ENCODE measurements around the gene MAP1LC3A. TPM values are rescaled to one million over a fixed set of nuclear protein-coding genes. Genes with fewer than 3 reads are reported as not detected.

MAP1LC3A gene
- total and polyA plus RNA-seq, 4 donors = 30.1 to 67.6 (median 37.8) TPM

GRCh38 chr20:34536798-34537394, 21.6 kb upstream of the MAP1LC3A start:
- peaks cover 0 to 2% (median 0%) of the 10 kb centered on the region in 4 donors for H3K9me3 ChIP-seq (ENCODE audit: control insufficient read depth in 4 of 4, insufficient read depth in 3 of 4, low read length in 3 of 4)
- 78 to 84% methylated on average over 8 to 10 of the region's 10 CpGs for WGBS, 2 donors
- H3K9ac ChIP-seq (ENCODE audit: insufficient read depth in 1 of 2, low read length in 2 of 2) = no peak overlapping the region
- H3K4me1 ChIP-seq (ENCODE audit: control insufficient read depth in 5 of 5, insufficient read depth in 5 of 5, low read length in 5 of 5) = no peaks in the 10 kb centered on the region
- DNase-seq = peak in 1 of 3 donors; percentile 19
- H3K27me3 ChIP-seq (ENCODE audit: control insufficient read depth in 3 of 3, insufficient read depth in 3 of 3, low read length in 2 of 3) = no peaks in the 10 kb centered on the region
- TF ChIP-seq CTCF (IDR thresholded peaks at IDR 0.05; ENCODE audit: control extremely low read depth, extremely low read depth) = no peak
- no peak overlapping the region for H3K27ac ChIP-seq (ENCODE audit: low read depth in 1 of 2, low read length in 1 of 2)
- no peak for ATAC-seq (ENCODE audit: insufficient read depth, low FRiP score)
- no peak overlapping the region for H3K4me3 ChIP-seq
- peaks cover 7 to 58% (median 37%) of the 10 kb centered on the region in 4 donors for H3K36me3 ChIP-seq (ENCODE audit: control insufficient read depth in 4 of 4, insufficient read depth in 4 of 4, low read length in 4 of 4)

- no peak overlapping the region for H3K9ac ChIP-seq (ENCODE audit: insufficient read depth in 1 of 2, low read length in 2 of 2)
- peaks cover 7 to 62% (median 36%) of the 10 kb centered on the region in 4 donors for H3K36me3 ChIP-seq (ENCODE audit: control insufficient read depth in 4 of 4, insufficient read depth in 4 of 4, low read length in 4 of 4)
- ATAC-seq (ENCODE audit: insufficient read depth, low FRiP score) (no peak), DNase-seq (no peak)
- no peak for TF ChIP-seq CTCF (IDR thresholded peaks at IDR 0.05; ENCODE audit: control extremely low read depth, extremely low read depth)
- peaks cover 0 to 2% (median 0%) of the 10 kb centered on the region in 4 donors for H3K9me3 ChIP-seq (ENCODE audit: control insufficient read depth in 4 of 4, insufficient read depth in 3 of 4, low read length in 3 of 4)
- no peak overlapping the region for H3K4me3 ChIP-seq
- 92 to 94% methylated on average over 8 of the region's 8 CpGs for WGBS, 2 donors
- no peaks in the 10 kb centered on the region for H3K4me1 ChIP-seq (ENCODE audit: control insufficient read depth in 5 of 5, insufficient read depth in 5 of 5, low read length in 5 of 5)
- no peaks in the 10 kb centered on the region for H3K27me3 ChIP-seq (ENCODE audit: control insufficient read depth in 3 of 3, insufficient read depth in 3 of 3, low read length in 2 of 3)
- no peak overlapping the region for H3K27ac ChIP-seq (ENCODE audit: low read depth in 1 of 2, low read length in 1 of 2)
These were observed 20.9 kb upstream of the MAP1LC3A start for GRCh38 chr20:34537651-34538050.

- peak; percentile 52 for TF ChIP-seq CTCF (IDR thresholded peaks at IDR 0.05; ENCODE audit: control extremely low read depth, extremely low read depth)
- DNase-seq (peak in 1 of 3 donors; percentile 22), ATAC-seq (ENCODE audit: insufficient read depth, low FRiP score) (no peak)
- no peak overlapping the region for H3K27ac ChIP-seq (ENCODE audit: low read depth in 1 of 2, low read length in 1 of 2)
- no peak overlapping the region for H3K4me3 ChIP-seq
- H3K27me3 ChIP-seq (ENCODE audit: control insufficient read depth in 3 of 3, insufficient read depth in 3 of 3, low read length in 2 of 3) = no peaks in the 10 kb centered on the region
- peaks cover 7 to 59% (median 32%) of the 10 kb centered on the region in 4 donors for H3K36me3 ChIP-seq (ENCODE audit: control insufficient read depth in 4 of 4, insufficient read depth in 4 of 4, low read length in 4 of 4)
- 39 to 43% methylated on average over 5 of the region's 5 CpGs for WGBS, 2 donors
- H3K9me3 ChIP-seq (ENCODE audit: control insufficient read depth in 4 of 4, insufficient read depth in 3 of 4, low read length in 3 of 4) = peaks cover 0 to 2% (median 0%) of the 10 kb centered on the region in 4 donors
- peaks cover 0 to 4% (median 0%) of the 10 kb centered on the region in 5 donors for H3K4me1 ChIP-seq (ENCODE audit: control insufficient read depth in 5 of 5, insufficient read depth in 5 of 5, low read length in 5 of 5)
- H3K9ac ChIP-seq (ENCODE audit: insufficient read depth in 1 of 2, low read length in 2 of 2) = no peak overlapping the region
These were observed 19.8 kb upstream of the MAP1LC3A start for GRCh38 chr20:34538671-34539123.
